Heart left ventricle (tissue), 16 donors: ENCODE results near the gene PLAGL2. TPM values are rescaled to one million over a fixed set of nuclear protein-coding genes. Genes with fewer than 3 reads are reported as not detected.
"Not testable (repeated sequence)": the region's sequence is repeated elsewhere in the genome, so short reads cannot be mapped to it uniquely, and the experiment has no call there.

Experiments
- ATAC-seq, 4 donors: fragments of 200-7000 bp; cut with Tn5 transposase; one replicate each; pipeline ENCODE4 v1.9.1; 2020 to 2022; ENCODE audit warnings: moderate library complexity in 4 of 4, mild to moderate bottlenecking in 3 of 4, moderate number of reproducible peaks in 1 of 4
- DNase-seq, 5 donors: peaks; one replicate each; pipeline ENCODE4 v3.0.0-alpha.2; 2020
- H3K27ac ChIP-seq, 12 donors: fragments of 200-600 bp; sonication (generic) in 4 of 12; one replicate each; pipeline versions ENCODE4 v1.5.0 to v1.8.0; 2016 to 2022; ENCODE audit warnings: mild to moderate bottlenecking in 2 of 12
- H3K27me3 ChIP-seq, 9 donors: fragments of 200-600 bp; sonication (generic) in 2 of 9; one replicate each; pipeline versions ENCODE4 v1.5.1 to v1.8.0; 2016 to 2022; ENCODE audit warnings: mild to moderate bottlenecking in 3 of 9
- H3K36me3 ChIP-seq, 9 donors: fragments of 200-600 bp; sonication (generic) in 2 of 9; one replicate each; pipeline versions ENCODE4 v1.5.0 to v1.8.0; 2018 to 2022; ENCODE audit warnings: mild to moderate bottlenecking in 2 of 9
- H3K4me1 ChIP-seq, 12 donors: fragments of 200-600 bp; sonication (generic) in 4 of 12; one replicate each; pipeline versions ENCODE4 v1.5.0 to v1.8.0; 2016 to 2022; ENCODE audit warnings: mild to moderate bottlenecking in 3 of 12
- H3K4me3 ChIP-seq, 12 donors: fragments of 200-600 bp; sonication (generic) in 4 of 12; one replicate each; pipeline versions ENCODE4 v1.5.0 to v1.8.0; 2017 to 2022; ENCODE audit warnings: mild to moderate bottlenecking in 9 of 12, moderate library complexity in 4 of 12
- H3K9me3 ChIP-seq, 12 donors: fragments of 200-600 bp; sonication (generic) in 4 of 12; one replicate each; pipeline versions ENCODE4 v1.5.0 to v1.8.0; 2016 to 2022; ENCODE audit warnings: mild to moderate bottlenecking in 1 of 12
- POLR2A ChIP-seq, 2 donors: fragments of 450-650 bp; IDR thresholded peaks; one replicate each; pipeline ENCODE4 v1.6.1; 2017; ENCODE audit warnings: antibody characterized with exemption in 2 of 2, mild to moderate bottlenecking in 2 of 2, moderate library complexity in 2 of 2
- WGBS, 4 donors: extraction: QIAGEN DNeasy Blood & Tissue Kit in 2 of 4; methylation state at CpG; one replicate each; pipeline versions ENCODE4 v1.1.5 to v1.1.7; 2013 to 2018; 5-methylcytosine and 5-hydroxymethylcytosine counted together
- intact Hi-C, 10 donors: fragments of 100-400 bp; cut with DNase I; formaldehyde crosslinking; loops; one replicate each; pipeline versions ENCODE4 v1.11.1 to v1.14.2; 2022
- polyA plus RNA-seq, 2 donors: library from polyadenylated mRNA; stranded (reverse); fragments of 200-250 nt; gene quantifications; one replicate each; pipeline ENCODE4 v1.2.3, GENCODE V29; 2013
- total RNA-seq, 9 donors: library from RNA; depleted of rRNA in 2 of 9; stranded (reverse); fragments of >200 nt in 2 of 9; fragmentation: NEBNext Ultra II Directional in 3 of 9; extraction: Animal tissue kit (Norgen Biotek cat#: 25700) in 3 of 9; gene quantifications; one replicate each; pipeline versions ENCODE4 v1.1.0 to v1.2.4, GENCODE V29; 2016 to 2023
- TF ChIP-seq, protein P1 (sequence below), 12 donors: fragments of 200-600 bp; sonication (generic) in 4 of 12; IDR thresholded peaks; one replicate each; pipeline versions ENCODE4 v1.5.0 to v1.8.0; 2018 to 2022; ENCODE audit warnings: antibody characterized with exemption in 12 of 12, mild to moderate bottlenecking in 5 of 12
- donor health status: ischemic (EF 13 %, LVEDD 7.1; RV severe dilation, severe dysfunction).
- donor health status: healthy with polysubstance abuse.
- donor health status: DM: no; HTN: yes; CAD: no.
- donor health status: DM: no; HTN: no; CAD: no.
- donor health status: ischemic (EF 25% LVEDD 6.9; RV normal size, moderate dysfunction).
- donor health status: ischemic (EF 25% LVEDD 5.7; RV mildly dilated, moderate dysfunction).
- donor health status: healthy.
- donor health status: DM: yes; HTN: yes; CAD: no.
- donor health status: ischemic (EF 35%, LVEDD 5.7; RV mildly dilated, moderate dysfunction).
- donor health status: nonischemic (EF 11% LVEDD 7.7; RV severe dilation, severe dysfunction).
- donor health status: DM: yes; HTN: yes; CAD: no.
- donor health status: PGD.
- donor health status: ischemic (EF 29% LVEDD 5.4; RV normal size, mild dysfunction).
- donor health status: nonischemic (EF 23%, LVEDD 6.1; RV moderate dilation, normal function).

Gene PLAGL2
- total and polyA plus RNA-seq, 11 donors: 4.0 to 9.9 (median 6.3) TPM

DNA sequence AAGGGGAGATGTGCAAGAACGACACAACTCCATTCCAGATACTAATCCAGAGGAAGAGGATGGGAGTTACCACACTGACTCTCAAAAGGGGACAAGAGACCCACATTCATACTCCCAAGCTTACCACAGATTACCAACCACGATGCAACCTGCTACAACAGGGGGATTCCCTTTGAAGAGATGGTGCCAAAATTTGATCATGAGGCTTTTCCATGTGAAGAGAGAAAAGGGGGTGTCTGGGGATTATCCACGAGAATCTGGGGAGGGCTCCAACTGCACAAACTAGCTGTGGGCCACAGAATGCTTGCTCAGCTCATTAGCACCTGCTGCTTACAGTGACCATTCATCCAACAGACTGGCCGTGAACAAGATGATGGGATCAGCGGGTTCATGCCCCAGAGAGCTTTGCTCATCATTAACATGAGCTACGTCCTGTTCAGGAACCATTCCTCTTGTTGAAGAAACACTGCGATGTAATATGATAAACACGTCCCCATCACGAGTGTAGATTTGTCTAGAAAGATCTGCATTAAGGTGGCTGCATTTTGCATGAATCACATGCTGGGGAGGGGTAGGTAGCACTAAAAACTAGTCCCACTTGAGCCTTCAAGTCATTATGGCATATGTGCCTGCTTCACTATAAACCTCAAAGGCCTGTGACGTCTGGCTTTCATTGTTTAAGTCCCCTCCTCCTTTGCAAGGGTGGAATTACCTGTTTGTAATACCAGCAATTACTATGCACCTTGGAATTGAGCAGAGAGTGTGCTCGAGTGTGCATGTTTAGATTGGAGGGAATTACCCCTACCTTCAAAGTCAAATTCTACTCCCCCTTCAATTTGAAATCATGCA, 4.0 kb downstream of the PLAGL2 start:
- ATAC-seq (no peak), DNase-seq (no peak)
- intact Hi-C loops: loop anchor here in 2 of 10 donors (5.0 to 10.0 kb wide), 2 partner anchors 151 to 154 kb away; partner anchors contain the start of gene ASXL1 (in 2 of the 2)
- Histone ChIP-seq H3K27ac (peak overlapping the region in 11 of 12 donors; percentile 67 to 99 (median 93)), H3K9me3 (no peaks in the 10 kb centered on the region), H3K4me1 (peaks cover 10 to 70% (median 55%) of the 10 kb centered on the region in 12 donors), H3K4me3 (no peak overlapping the region), H3K27me3 (no peaks in the 10 kb centered on the region), H3K36me3 (peaks cover 0 to 47% (median 34%) of the 10 kb centered on the region in 9 donors)
- TF ChIP-seq, protein P1, sequence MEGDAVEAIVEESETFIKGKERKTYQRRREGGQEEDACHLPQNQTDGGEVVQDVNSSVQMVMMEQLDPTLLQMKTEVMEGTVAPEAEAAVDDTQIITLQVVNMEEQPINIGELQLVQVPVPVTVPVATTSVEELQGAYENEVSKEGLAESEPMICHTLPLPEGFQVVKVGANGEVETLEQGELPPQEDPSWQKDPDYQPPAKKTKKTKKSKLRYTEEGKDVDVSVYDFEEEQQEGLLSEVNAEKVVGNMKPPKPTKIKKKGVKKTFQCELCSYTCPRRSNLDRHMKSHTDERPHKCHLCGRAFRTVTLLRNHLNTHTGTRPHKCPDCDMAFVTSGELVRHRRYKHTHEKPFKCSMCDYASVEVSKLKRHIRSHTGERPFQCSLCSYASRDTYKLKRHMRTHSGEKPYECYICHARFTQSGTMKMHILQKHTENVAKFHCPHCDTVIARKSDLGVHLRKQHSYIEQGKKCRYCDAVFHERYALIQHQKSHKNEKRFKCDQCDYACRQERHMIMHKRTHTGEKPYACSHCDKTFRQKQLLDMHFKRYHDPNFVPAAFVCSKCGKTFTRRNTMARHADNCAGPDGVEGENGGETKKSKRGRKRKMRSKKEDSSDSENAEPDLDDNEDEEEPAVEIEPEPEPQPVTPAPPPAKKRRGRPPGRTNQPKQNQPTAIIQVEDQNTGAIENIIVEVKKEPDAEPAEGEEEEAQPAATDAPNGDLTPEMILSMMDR (IDR thresholded peaks at IDR 0.05): no peak
- no peak for TF ChIP-seq POLR2A (IDR thresholded peaks at IDR 0.05)
- WGBS, 4 donors: 53 to 66% (median 63%) methylated on average over 11 of the region's 11 CpGs

DNA sequence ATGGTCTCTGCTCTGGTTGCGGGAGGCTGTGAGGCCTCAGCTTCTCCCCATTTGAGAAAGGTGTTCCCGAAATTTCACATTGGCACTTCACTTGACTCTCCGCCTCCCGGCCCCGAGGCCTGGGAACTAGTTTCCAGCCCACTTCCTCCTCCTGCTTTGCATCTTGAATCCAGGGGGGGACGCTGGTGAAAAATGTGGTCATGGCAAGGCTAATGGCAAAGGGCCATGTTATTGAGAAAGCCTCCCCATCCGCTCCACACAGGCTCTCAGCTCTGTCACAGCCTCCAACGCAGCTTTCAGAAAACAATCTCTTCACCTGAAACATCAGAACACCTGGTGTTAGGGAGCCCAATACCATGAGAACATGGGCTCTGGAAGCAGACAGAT, 5.6 kb downstream of the PLAGL2 start:
- Histone ChIP-seq H3K4me1 (peaks cover 10 to 65% (median 48%) of the 10 kb centered on the region in 12 donors), H3K27ac (peak overlapping the region in 9 of 12 donors; percentile 0 to 55 (median 48)), H3K9me3 (no peaks in the 10 kb centered on the region), H3K36me3 (peaks cover 0 to 63% (median 50%) of the 10 kb centered on the region in 9 donors), H3K4me3 (no peak overlapping the region), H3K27me3 (no peaks in the 10 kb centered on the region)
- WGBS, 4 donors: 48 to 63% (median 57%) methylated on average over 8 of the region's 8 CpGs
- ATAC-seq (no peak), DNase-seq (no peak)
- intact Hi-C loops: loop anchor here in 2 of 10 donors (5.0 to 10.0 kb wide), 2 partner anchors 153 to 155 kb away; partner anchors contain the start of gene ASXL1 (in 2 of the 2)
- no peak for TF ChIP-seq POLR2A (IDR thresholded peaks at IDR 0.05)
- TF ChIP-seq, protein P1 (IDR thresholded peaks at IDR 0.05): no peak

DNA sequence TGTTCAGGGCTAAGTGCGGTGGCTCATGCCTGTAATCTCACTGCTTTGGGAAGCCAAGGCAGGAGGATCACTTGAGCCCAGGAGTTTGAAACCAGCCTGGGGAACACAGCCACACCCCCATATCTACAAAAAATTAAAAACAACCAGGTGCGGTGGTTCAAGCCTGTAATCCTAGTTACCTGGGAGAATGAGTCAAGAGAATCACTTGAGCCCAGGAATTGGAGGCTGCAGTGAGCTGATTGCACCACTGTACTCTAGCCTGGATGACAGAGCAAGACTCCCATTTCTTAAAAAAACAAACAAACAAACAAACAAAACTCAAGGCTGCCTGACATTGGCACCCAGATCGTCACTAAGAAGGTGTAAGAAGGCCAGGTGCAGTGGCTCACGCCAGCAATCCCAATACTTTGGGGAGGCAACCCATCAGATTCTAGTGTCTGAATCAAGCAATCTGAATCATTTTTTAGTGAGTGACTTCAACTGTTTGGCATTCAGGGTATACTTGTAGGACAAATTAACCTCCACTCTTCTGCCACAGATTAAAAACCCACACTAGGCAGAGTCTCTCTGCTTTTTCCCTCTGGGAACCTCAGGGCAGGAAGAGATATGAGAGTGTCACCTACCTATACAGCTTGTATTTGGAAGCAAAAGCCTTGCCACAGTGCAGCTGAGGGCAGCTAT, 6.1 kb downstream of the PLAGL2 start:
- intact Hi-C loops: loop anchor here in 2 of 10 donors (5.0 to 10.0 kb wide), 2 partner anchors 153 to 156 kb away; partner anchors contain the start of gene ASXL1 (in 2 of the 2)
- Histone ChIP-seq H3K4me1 (peaks cover 10 to 60% (median 43%) of the 10 kb centered on the region in 12 donors), H3K27ac (peak overlapping the region in 10 of 12 donors; percentile 0 to 55 (median 36)), H3K27me3 (no peaks in the 10 kb centered on the region), H3K36me3 (peaks cover 0 to 68% (median 55%) of the 10 kb centered on the region in 9 donors), H3K9me3 (no peaks in the 10 kb centered on the region), H3K4me3 (no peak overlapping the region)
- no peak for ATAC-seq
- 76 to 83% (median 79%) methylated on average over 4 of the region's 4 CpGs for WGBS, 4 donors
- DNase-seq: no peak
- TF ChIP-seq, protein P1 (IDR thresholded peaks at IDR 0.05): no peak
- TF ChIP-seq POLR2A (IDR thresholded peaks at IDR 0.05): no peak

DNA sequence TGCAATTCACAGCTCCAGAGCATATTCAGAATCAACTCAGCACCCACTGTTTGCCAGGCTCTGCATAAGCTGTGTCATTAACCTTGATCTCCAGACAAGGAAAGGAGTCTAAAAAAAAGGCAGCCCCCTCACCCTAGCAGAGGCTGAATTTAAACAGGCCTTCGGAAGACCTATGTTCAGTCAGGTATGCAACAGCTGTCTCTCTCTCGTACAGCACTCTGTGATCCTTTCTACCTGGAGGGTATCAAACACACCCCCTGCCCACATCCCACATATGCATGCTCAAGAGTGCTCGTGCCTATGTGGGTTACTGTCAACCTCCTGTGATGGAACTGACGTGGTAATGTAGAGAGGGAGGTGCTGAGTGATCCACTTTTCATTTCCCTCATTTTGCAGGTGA, 8.5 kb downstream of the PLAGL2 start:
- H3K4me1 ChIP-seq: peaks cover 2 to 42% (median 26%) of the 10 kb centered on the region in 12 donors
- WGBS, 4 donors: 67 to 77% (median 73%) methylated on average over 3 to 4 of the region's 4 CpGs
- peaks cover 0 to 86% (median 76%) of the 10 kb centered on the region in 9 donors for H3K36me3 ChIP-seq

DNA sequence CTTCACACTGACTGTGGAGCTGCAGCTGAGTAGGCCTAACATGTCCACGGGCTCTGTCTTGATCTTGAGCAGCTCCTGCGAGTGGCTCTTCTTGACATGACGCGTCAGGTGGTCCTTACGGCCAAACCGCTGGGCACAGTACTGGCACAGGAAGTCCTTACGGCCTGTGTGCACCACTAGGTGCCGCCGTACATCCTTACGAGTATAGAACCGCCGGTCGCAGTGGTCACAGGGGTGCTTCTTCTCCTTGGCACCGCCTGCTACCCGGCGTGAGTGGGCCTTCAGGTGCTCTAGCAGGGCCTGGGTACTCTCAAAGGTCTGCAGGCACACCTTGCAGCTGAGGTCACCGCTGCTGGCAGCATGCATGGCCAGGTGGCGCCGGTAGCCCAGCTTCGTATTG, 10.4 kb downstream of the PLAGL2 start:
- H3K27me3 ChIP-seq, DNase-seq, ATAC-seq, H3K27ac ChIP-seq, H3K4me3 ChIP-seq, intact Hi-C loops, H3K9me3 ChIP-seq: not testable (repeated sequence)
- H3K4me1 ChIP-seq: peaks cover 0 to 36% (median 22%) of the 10 kb centered on the region in 12 donors
- peaks cover 0 to 77% (median 72%) of the 10 kb centered on the region in 9 donors for H3K36me3 ChIP-seq
- WGBS, 4 donors: 90 to 91% (median 91%) methylated on average over 16 to 20 of the region's 20 CpGs

More for the DNA sequence above, 8.5 kb downstream of the PLAGL2 start:
- no peak for DNase-seq
- intact Hi-C loops: no loop called here
- no peaks in the 10 kb centered on the region for H3K27me3 ChIP-seq
- no peak overlapping the region for H3K4me3 ChIP-seq
- H3K27ac ChIP-seq: no peak overlapping the region
- H3K9me3 ChIP-seq: no peaks in the 10 kb centered on the region
- ATAC-seq: no peak
- TF ChIP-seq, protein P1 (IDR thresholded peaks at IDR 0.05): no peak
- TF ChIP-seq POLR2A (IDR thresholded peaks at IDR 0.05): no peak

DNA sequence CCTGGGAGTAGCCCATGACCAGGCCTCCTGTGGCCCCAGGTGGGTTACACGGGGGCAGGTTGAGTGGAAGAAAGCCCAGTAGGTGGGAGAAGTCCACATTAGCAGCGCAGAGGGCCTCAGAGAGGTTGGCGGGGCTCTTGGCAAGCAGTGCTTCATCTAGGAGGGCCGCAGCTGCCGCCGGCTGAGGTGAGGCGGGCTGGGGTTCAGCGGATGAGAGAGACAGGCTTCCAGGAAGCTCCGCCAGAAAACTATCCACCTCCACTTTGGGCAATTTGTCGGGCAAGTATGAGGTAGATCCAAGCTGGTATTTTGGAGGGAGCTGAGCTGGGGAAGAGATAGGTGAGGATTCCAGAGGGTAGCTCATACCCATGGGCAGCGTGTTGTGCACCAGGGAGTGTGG, 10.9 kb downstream of the PLAGL2 start:
- H3K27me3 ChIP-seq, DNase-seq, H3K27ac ChIP-seq, H3K9me3 ChIP-seq, H3K4me3 ChIP-seq, ATAC-seq, intact Hi-C loops: not testable (repeated sequence)
- 94 to 96% (median 95%) methylated on average over 11 of the region's 11 CpGs for WGBS, 4 donors
- H3K36me3 ChIP-seq: peaks cover 0 to 74% (median 67%) of the 10 kb centered on the region in 9 donors
- H3K4me1 ChIP-seq: peaks cover 0 to 36% (median 19%) of the 10 kb centered on the region in 12 donors
